Measurements from ENCODE around the gene GMIP.

GRCh38 chr19:19602136-19602712, 41.2 kb downstream of the GMIP start:
- TF ChIP-seq, protein P1, sequence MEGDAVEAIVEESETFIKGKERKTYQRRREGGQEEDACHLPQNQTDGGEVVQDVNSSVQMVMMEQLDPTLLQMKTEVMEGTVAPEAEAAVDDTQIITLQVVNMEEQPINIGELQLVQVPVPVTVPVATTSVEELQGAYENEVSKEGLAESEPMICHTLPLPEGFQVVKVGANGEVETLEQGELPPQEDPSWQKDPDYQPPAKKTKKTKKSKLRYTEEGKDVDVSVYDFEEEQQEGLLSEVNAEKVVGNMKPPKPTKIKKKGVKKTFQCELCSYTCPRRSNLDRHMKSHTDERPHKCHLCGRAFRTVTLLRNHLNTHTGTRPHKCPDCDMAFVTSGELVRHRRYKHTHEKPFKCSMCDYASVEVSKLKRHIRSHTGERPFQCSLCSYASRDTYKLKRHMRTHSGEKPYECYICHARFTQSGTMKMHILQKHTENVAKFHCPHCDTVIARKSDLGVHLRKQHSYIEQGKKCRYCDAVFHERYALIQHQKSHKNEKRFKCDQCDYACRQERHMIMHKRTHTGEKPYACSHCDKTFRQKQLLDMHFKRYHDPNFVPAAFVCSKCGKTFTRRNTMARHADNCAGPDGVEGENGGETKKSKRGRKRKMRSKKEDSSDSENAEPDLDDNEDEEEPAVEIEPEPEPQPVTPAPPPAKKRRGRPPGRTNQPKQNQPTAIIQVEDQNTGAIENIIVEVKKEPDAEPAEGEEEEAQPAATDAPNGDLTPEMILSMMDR (conservative IDR thresholded peaks at IDR 0.05) = no peak
- no peak for TF ChIP-seq ZFX (IDR thresholded peaks at IDR 0.05)
